Measurements from ENCODE around the gene GNG13.

- TF ChIP-seq CTCF (IDR thresholded peaks at IDR 0.05) = no peak
- TF ChIP-seq POLR2A (IDR thresholded peaks at IDR 0.05) = no peak
These were observed 32.9 kb upstream of the GNG13 start for GRCh38 chr16:833411-833810.
